ENCODE results near the gene OXNAD1.
A peak's percentile ranks its signal among the peaks of the same experiment; 100 is the strongest.

OXNAD1 gene, protein sequence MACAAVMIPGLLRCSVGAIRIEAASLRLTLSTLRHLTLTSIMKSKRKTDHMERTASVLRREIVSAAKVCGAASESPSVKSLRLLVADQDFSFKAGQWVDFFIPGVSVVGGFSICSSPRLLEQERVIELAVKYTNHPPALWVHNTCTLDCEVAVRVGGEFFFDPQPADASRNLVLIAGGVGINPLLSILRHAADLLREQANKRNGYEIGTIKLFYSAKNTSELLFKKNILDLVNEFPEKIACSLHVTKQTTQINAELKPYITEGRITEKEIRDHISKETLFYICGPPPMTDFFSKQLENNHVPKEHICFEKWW

DNA sequence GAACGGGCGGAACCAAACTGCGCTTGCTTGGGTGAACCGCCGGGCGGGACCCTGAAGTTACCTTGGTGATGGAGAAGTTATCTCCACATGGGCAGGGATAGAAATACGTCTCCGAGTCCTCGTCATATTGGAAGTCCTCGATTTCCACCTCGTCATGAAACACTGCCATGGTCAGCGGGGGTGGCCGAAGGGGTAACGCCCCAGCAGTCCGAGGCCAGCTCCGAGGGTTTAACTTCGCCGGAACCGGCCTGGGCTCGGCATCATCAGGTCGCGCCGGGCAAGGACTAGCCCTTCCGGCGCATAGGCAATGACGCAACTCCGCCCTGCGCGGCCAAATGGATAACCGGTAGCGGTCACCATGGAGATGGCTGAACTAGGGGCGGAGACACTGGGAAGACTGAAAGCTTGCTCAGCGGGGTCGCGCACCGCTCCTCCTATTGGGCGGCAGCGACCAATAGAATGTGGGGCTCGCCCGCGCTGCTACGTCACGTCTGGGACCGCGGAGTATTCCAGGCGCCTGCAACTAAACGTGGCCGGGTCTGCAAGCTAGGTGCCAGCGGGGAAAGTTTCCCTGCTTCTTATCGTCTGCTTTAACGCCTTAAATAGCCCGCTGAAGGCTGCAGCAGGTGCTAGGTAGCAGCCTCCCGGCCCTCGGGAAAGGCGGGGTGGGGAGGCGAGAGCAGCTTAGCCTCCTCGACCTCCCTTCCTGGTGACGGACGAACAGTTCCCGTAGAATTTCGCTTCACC is at the start of gene OXNAD1, which contains the start of gene DPH3:
TSS of gene OXNAD1 (plus strand) at position 505 of the 747 bp plus-strand sequence. CDS start 5,741 bp downstream, outside the sequence.
TSS of gene DPH3 (minus strand) at position 236 of the 747 bp plus-strand sequence. CDS start at position 169, 67 bp downstream.
- no peaks in the 10 kb centered on the region for H3K27me3 Mint-ChIP-seq (ENCODE audit: low read depth, poor library complexity)
- peak within 1 kb of the TSS; percentile 99 for H3K27ac Mint-ChIP-seq
- H3K9me3 Mint-ChIP-seq = no peaks in the 10 kb centered on the region
- H3K4me3 Mint-ChIP-seq = peak within 1 kb of the TSS; percentile 98
- DNase-seq = peak; percentile 99
- peaks cover 2% of the 10 kb centered on the region for H3K36me3 Mint-ChIP-seq (ENCODE audit: low read depth)
- TF ChIP-seq, protein P1, sequence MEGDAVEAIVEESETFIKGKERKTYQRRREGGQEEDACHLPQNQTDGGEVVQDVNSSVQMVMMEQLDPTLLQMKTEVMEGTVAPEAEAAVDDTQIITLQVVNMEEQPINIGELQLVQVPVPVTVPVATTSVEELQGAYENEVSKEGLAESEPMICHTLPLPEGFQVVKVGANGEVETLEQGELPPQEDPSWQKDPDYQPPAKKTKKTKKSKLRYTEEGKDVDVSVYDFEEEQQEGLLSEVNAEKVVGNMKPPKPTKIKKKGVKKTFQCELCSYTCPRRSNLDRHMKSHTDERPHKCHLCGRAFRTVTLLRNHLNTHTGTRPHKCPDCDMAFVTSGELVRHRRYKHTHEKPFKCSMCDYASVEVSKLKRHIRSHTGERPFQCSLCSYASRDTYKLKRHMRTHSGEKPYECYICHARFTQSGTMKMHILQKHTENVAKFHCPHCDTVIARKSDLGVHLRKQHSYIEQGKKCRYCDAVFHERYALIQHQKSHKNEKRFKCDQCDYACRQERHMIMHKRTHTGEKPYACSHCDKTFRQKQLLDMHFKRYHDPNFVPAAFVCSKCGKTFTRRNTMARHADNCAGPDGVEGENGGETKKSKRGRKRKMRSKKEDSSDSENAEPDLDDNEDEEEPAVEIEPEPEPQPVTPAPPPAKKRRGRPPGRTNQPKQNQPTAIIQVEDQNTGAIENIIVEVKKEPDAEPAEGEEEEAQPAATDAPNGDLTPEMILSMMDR (IDR thresholded peaks at IDR 0.05) = no peak
- H3K4me1 Mint-ChIP-seq = peaks cover 37% of the 10 kb centered on the region

DNA sequence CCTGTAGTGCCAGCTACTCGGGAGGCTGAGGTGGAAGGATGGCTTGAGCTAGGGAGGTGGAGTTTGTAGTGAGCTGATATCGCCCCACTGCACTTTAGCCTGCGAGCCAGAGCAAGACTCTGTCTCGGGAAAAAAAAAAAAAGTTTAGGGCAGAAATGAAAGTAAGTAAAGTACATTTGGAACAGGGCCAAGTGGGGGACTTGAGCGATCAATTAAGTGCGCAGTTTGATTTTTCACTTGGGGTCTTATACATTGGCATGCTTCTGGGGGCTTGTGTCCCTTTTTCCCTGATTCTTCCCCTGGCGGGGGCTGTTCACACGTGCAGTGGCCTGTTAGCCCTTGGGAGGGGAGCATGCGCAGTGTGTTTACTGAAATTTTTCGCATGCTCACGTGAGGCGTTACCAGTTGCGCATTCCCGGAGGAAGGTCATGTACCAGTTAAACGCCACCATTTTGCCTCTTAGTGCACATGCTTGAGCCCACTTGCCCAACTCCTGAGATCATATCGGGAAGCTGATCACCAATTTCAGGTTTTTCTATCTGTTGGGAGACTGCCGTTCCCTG is 48.6 kb upstream of the OXNAD1 start:
- Mint-ChIP-seq H3K27ac (no peak overlapping the region), H3K36me3 (ENCODE audit: low read depth) (no peaks in the 10 kb centered on the region), H3K27me3 (ENCODE audit: low read depth, poor library complexity) (peaks cover 6% of the 10 kb centered on the region), H3K4me1 (no peaks in the 10 kb centered on the region), H3K4me3 (no peak overlapping the region), H3K9me3 (no peaks in the 10 kb centered on the region)
- TF ChIP-seq, protein P1 (IDR thresholded peaks at IDR 0.05) = no peak
- DNase-seq = no peak

DNA sequence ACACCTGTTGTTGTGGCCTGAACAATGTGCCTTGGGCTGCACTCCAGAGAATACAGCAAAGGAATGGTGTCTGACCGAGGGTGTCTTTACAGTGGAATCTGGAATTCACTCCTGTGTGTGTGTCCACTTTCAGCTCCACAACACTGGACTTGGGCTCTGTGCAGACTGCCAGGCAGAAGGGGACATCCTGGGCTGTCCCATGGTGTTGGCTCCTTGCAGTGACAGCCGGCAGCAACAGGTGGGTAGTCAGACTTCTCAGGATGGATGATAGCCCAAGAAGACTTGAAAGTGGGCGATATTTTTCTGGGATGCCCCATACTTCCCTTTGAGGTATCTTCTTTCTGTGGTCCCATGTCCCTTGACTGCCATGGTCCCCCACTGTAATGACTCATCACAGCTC is 45.2 kb upstream of the OXNAD1 start:
- no peak overlapping the region for H3K27ac Mint-ChIP-seq
- H3K9me3 Mint-ChIP-seq = peaks cover 7% of the 10 kb centered on the region
- H3K27me3 Mint-ChIP-seq (ENCODE audit: low read depth, poor library complexity) = peaks cover 6% of the 10 kb centered on the region
- H3K4me3 Mint-ChIP-seq = no peak overlapping the region
- no peaks in the 10 kb centered on the region for H3K36me3 Mint-ChIP-seq (ENCODE audit: low read depth)
- no peaks in the 10 kb centered on the region for H3K4me1 Mint-ChIP-seq
- TF ChIP-seq, protein P1 (IDR thresholded peaks at IDR 0.05) = no peak
- DNase-seq = no peak

DNA sequence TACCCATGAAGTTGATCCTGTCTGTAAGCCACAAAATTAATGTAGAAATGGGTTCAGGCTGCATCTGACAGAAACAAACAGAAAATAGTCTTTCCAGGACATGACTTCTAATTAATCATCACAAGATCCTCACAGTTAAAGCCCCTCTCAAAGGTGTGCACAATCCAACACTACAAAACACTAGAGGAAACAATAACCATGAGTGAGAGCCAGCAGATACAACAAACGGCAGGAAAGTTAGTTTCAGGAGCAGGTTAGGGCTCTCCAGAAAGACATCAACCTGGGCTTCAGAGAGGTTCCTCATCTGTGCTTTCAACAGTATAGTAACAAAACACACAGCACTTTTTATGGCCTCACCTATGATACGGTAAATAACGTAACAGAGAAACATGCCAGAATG is 43.0 kb upstream of the OXNAD1 start:
- TF ChIP-seq, protein P1 (IDR thresholded peaks at IDR 0.05) = no peak
- Mint-ChIP-seq H3K4me3 (no peak overlapping the region), H3K36me3 (ENCODE audit: low read depth) (no peaks in the 10 kb centered on the region), H3K27ac (no peak overlapping the region), H3K27me3 (ENCODE audit: low read depth, poor library complexity) (peaks cover 3% of the 10 kb centered on the region), H3K4me1 (no peaks in the 10 kb centered on the region), H3K9me3 (peaks cover 12% of the 10 kb centered on the region)
- no peak for DNase-seq

DNA sequence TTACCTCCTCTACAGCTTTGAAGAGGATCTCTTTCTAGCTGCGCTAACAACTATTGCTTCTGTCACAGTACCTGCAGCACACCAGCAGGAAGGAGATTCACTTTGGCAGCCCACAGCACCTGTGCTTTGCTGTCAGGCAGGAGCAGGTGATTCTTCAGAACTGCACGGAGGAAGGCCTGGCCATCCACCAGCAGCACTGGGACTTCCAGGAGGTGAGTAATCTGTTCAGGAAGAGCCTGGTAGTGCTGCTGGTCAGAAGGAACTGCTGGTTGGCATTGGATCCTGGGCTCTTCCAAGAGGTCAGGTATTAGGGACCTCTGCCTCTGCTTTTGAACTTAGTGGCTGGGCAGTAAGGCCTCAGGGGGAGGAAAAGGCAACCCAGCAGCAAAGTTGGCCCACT is 42.5 kb upstream of the OXNAD1 start:
- no peak overlapping the region for H3K4me3 Mint-ChIP-seq
- peaks cover 12% of the 10 kb centered on the region for H3K9me3 Mint-ChIP-seq
- peaks cover 2% of the 10 kb centered on the region for H3K27me3 Mint-ChIP-seq (ENCODE audit: low read depth, poor library complexity)
- no peaks in the 10 kb centered on the region for H3K36me3 Mint-ChIP-seq (ENCODE audit: low read depth)
- TF ChIP-seq, protein P1 (IDR thresholded peaks at IDR 0.05) = no peak
- no peak for DNase-seq
- no peak overlapping the region for H3K27ac Mint-ChIP-seq
- no peaks in the 10 kb centered on the region for H3K4me1 Mint-ChIP-seq

Measured in nephron progenitor cell (in vitro differentiated cells).